T-cell (primary cell): Measurements from ENCODE around the gene NR3C1. TPM values are rescaled to one million over a fixed set of nuclear protein-coding genes. Genes with fewer than 3 reads are reported as not detected.

Source experiments
- ATAC-seq, 4 experiments: fragments of 200-7000 bp in 3 of 4; fragments of 150-1000 bp in 1 of 4; cut with Tn5 transposase; replicated peaks in 1 of 4; 1 replicate in 3 of 4; 2 replicates in 1 of 4; pipeline ENCODE4 v1.10.0; 2021; ENCODE audit warnings: moderate library complexity in 3 of 4, mild to moderate bottlenecking in 2 of 4, moderate number of reproducible peaks in 1 of 4
- CTCF ChIA-PET, 2 donors: fragments of 300-600 bp; sonication (Branson Sonifier 250); formaldehyde crosslinking; loops; one replicate each; lab custom pipeline; 2022; ENCODE audit warnings: antibody characterized with exemption in 2 of 2; lab: Charles Lee
- POLR2A ChIA-PET, 2 donors: fragments of 300-600 bp; sonication (Branson Sonifier 250); formaldehyde crosslinking; loops; one replicate each; lab custom pipeline; 2022; ENCODE audit warnings: antibody characterized with exemption in 2 of 2; lab: Charles Lee
- DNase-seq, 35 experiments: peaks; one replicate each; pipeline versions ENCODE4 v3.0.0 to v3.0.0-alpha.2; 2013 to 2023
- H3K27ac ChIP-seq: one replicate; pipeline ENCODE4 v1.5.1; 2013; ENCODE audit warnings: low read length
- H3K27me3 ChIP-seq, 2 experiments: replicated peaks in 1 of 2; 1 replicate in 1 of 2; 2 replicates in 1 of 2; pipeline versions ENCODE4 v1.6.1 to v1.7.0; 2013; ENCODE audit warnings: low read length in 1 of 2, mixed read lengths in 1 of 2; ENCODE audit not compliant: control insufficient read depth in 2 of 2, insufficient read depth in 2 of 2; ENCODE audit errors: extremely low read depth in 1 of 2
- H3K36me3 ChIP-seq, 2 donors: 1 replicate in 1 of 2; 2 replicates in 1 of 2; pipeline versions ENCODE4 v1.6.1 to v1.7.0; 2013; ENCODE audit warnings: low read length in 1 of 2; ENCODE audit not compliant: control insufficient read depth in 2 of 2, insufficient read depth in 1 of 2; ENCODE audit errors: extremely low read depth in 1 of 2
- H3K4me1 ChIP-seq, 2 experiments: 1 replicate in 1 of 2; 2 replicates in 1 of 2; pipeline versions ENCODE4 v1.6.1 to v1.7.0; 2013; ENCODE audit warnings: low read length in 2 of 2, mixed read lengths in 1 of 2; ENCODE audit not compliant: insufficient read depth in 2 of 2, control insufficient read depth in 1 of 2; ENCODE audit errors: extremely low read depth in 1 of 2
- H3K4me3 ChIP-seq, 2 donors: 1 replicate in 1 of 2; 2 replicates in 1 of 2; pipeline versions ENCODE4 v1.5.1 to v1.7.0; 2013; ENCODE audit warnings: mild to moderate bottlenecking in 2 of 2, low read length in 1 of 2, moderate library complexity in 1 of 2; ENCODE audit not compliant: control insufficient read depth in 1 of 2; ENCODE audit errors: extremely low read depth in 1 of 2
- H3K9me3 ChIP-seq: 2 replicates; pipeline ENCODE4 v1.7.0; 2013
- H3K27ac Mint-ChIP-seq, 2 donors: one replicate each; pipeline ENCODE4 v1.8.0; 2020 to 2021; ENCODE audit warnings: mild to moderate bottlenecking in 2 of 2, mixed read lengths in 2 of 2
- H3K27me3 Mint-ChIP-seq, 2 donors: one replicate each; pipeline ENCODE4 v1.8.0; 2021 to 2022; ENCODE audit warnings: mixed read lengths in 2 of 2
- H3K36me3 Mint-ChIP-seq: one replicate; pipeline ENCODE4 v1.8.0; 2021; ENCODE audit warnings: mixed read lengths
- H3K4me1 Mint-ChIP-seq, 3 donors: one replicate each; pipeline ENCODE4 v1.8.0; 2020 to 2022; ENCODE audit warnings: mixed read lengths in 3 of 3, mild to moderate bottlenecking in 1 of 3
- H3K4me3 Mint-ChIP-seq, 3 donors: one replicate each; pipeline ENCODE4 v1.8.0; 2020 to 2022; ENCODE audit warnings: mild to moderate bottlenecking in 3 of 3, mixed read lengths in 3 of 3, moderate library complexity in 3 of 3
- H3K9me3 Mint-ChIP-seq, 3 donors: one replicate each; pipeline ENCODE4 v1.8.0; 2020 to 2022; ENCODE audit warnings: mixed read lengths in 3 of 3
- WGBS: methylation state at CpG from one replicate; pipeline ENCODE4 v1.1.5; 2013; ENCODE audit warnings: missing lambda C conversion rate; ENCODE audit not compliant: insufficient coverage; 5-methylcytosine and 5-hydroxymethylcytosine counted together
- total RNA-seq, 35 experiments: library from RNA in 6 of 35; stranded (reverse) in 6 of 35; fragments of 120-200 nt in 1 of 35; gene quantifications; one replicate each; pipeline versions ENCODE4 v1.2.1 to v1.2.4 and lab custom pipeline; 2013 to 2026

NR3C1 gene
- total RNA-seq, 5 donors from 2014 or later (not counting 1 experiment from before 2014, with no cell fraction given): 108 to 156 (median 122) TPM

- Mint-ChIP-seq H3K4me3 (no peak overlapping the region), H3K27ac (peak overlapping the region in 1 of 2 donors; percentile 41), H3K4me1 (peaks cover 34 to 56% (median 46%) of the 10 kb centered on the region in 3 donors), H3K27me3 (no peaks in the 10 kb centered on the region), H3K36me3 (peaks cover 45% of the 10 kb centered on the region), H3K9me3 (no peaks in the 10 kb centered on the region)
- H3K9me3 ChIP-seq: no peaks in the 10 kb centered on the region
- no peak for DNase-seq
- POLR2A ChIA-PET: no interaction called here
- peaks cover 0 to 3% of the 10 kb centered on the region in 2 experiments for H3K4me1 ChIP-seq
- H3K27ac ChIP-seq: no peak overlapping the region
- no CpG with 5 or more reads among the region's 1 CpG for WGBS
- no peaks in the 10 kb centered on the region for H3K36me3 ChIP-seq
- H3K4me3 ChIP-seq: no peak overlapping the region
- no peaks in the 10 kb centered on the region for H3K27me3 ChIP-seq
- ATAC-seq: no peak
- CTCF ChIA-PET: no interaction called here
Observed at GRCh38 chr5:143428155-143428554, 24.7 kb upstream of the NR3C1 start.

- H3K27me3 Mint-ChIP-seq: no peaks in the 10 kb centered on the region
- H3K36me3 Mint-ChIP-seq: peaks cover 47% of the 10 kb centered on the region
- CTCF ChIA-PET: interaction anchor here in 1 of 2 donors (1.2 kb wide), 1 partner anchor 9 kb away, joined by 3 read pairs; no protein-coding TSS in a partner anchor
- Histone ChIP-seq H3K4me3 (no peak overlapping the region), H3K27me3 (no peaks in the 10 kb centered on the region), H3K4me1 (no peaks in the 10 kb centered on the region), H3K27ac (no peak overlapping the region), H3K36me3 (no peaks in the 10 kb centered on the region), H3K9me3 (no peaks in the 10 kb centered on the region)
- H3K4me1 Mint-ChIP-seq: peaks cover 26 to 52% (median 38%) of the 10 kb centered on the region in 3 donors
- 72% methylated on average over 3 of the region's 3 CpGs for WGBS
- ATAC-seq (no peak), DNase-seq (no peak)
- H3K27ac Mint-ChIP-seq: peak overlapping the region in 1 of 2 donors; percentile 41
- no peak overlapping the region for H3K4me3 Mint-ChIP-seq
- no peaks in the 10 kb centered on the region for H3K9me3 Mint-ChIP-seq
- POLR2A ChIA-PET: interaction anchor here in 1 of 2 donors (0.5 kb wide), 1 partner anchor 41 kb away, joined by 3 read pairs; no protein-coding TSS in a partner anchor
Observed at GRCh38 chr5:143427122-143427735, 23.7 kb upstream of the NR3C1 start.

- Histone ChIP-seq H3K4me3 (no peak overlapping the region), H3K4me1 (no peaks in the 10 kb centered on the region), H3K27ac (no peak overlapping the region), H3K9me3 (no peaks in the 10 kb centered on the region), H3K27me3 (no peaks in the 10 kb centered on the region), H3K36me3 (no peaks in the 10 kb centered on the region)
- peak overlapping the region in 1 of 2 donors; percentile 21 for H3K27ac Mint-ChIP-seq
- ChIA-PET POLR2A (no interaction called here), CTCF (interaction anchor here in 1 of 2 donors (1.2 kb wide), 1 partner anchor 9 kb away, joined by 3 read pairs; no protein-coding TSS in a partner anchor)
- no peaks in the 10 kb centered on the region for H3K27me3 Mint-ChIP-seq
- no CpG with 5 or more reads among the region's 9 CpGs for WGBS
- no peaks in the 10 kb centered on the region for H3K9me3 Mint-ChIP-seq
- peaks cover 52% of the 10 kb centered on the region for H3K36me3 Mint-ChIP-seq
- H3K4me3 Mint-ChIP-seq: no peak overlapping the region
- no peak for DNase-seq
- peaks cover 19 to 45% (median 31%) of the 10 kb centered on the region in 3 donors for H3K4me1 Mint-ChIP-seq
- ATAC-seq: no peak
Observed at GRCh38 chr5:143426437-143426991, 23.0 kb upstream of the NR3C1 start.

- POLR2A ChIA-PET: no interaction called here
- Mint-ChIP-seq H3K4me3 (no peak overlapping the region), H3K27ac (no peak overlapping the region), H3K4me1 (peaks cover 15 to 40% (median 26%) of the 10 kb centered on the region in 3 donors), H3K36me3 (peaks cover 48% of the 10 kb centered on the region), H3K9me3 (no peaks in the 10 kb centered on the region), H3K27me3 (no peaks in the 10 kb centered on the region)
- 100% methylated on average over 2 of the region's 3 CpGs for WGBS
- Histone ChIP-seq H3K27ac (no peak overlapping the region), H3K4me1 (no peaks in the 10 kb centered on the region), H3K36me3 (no peaks in the 10 kb centered on the region), H3K4me3 (no peak overlapping the region), H3K9me3 (no peaks in the 10 kb centered on the region), H3K27me3 (no peaks in the 10 kb centered on the region)
- DNase-seq (no peak), ATAC-seq (no peak)
- CTCF ChIA-PET: interaction anchor here in 1 of 2 donors (1.2 kb wide), 1 partner anchor 10 kb away, joined by 3 read pairs; no protein-coding TSS in a partner anchor
Observed at GRCh38 chr5:143425835-143426234, 22.3 kb upstream of the NR3C1 start.

- Mint-ChIP-seq H3K27me3 (peaks cover 0 to 2% of the 10 kb centered on the region in 2 donors), H3K4me3 (peak overlapping the region in 1 of 3 donors; percentile 53), H3K9me3 (no peaks in the 10 kb centered on the region), H3K36me3 (peaks cover 13% of the 10 kb centered on the region), H3K4me1 (peaks cover 10 to 42% (median 17%) of the 10 kb centered on the region in 3 donors), H3K27ac (peak overlapping the region in 1 of 2 donors; percentile 65)
- Histone ChIP-seq H3K4me3 (no peak overlapping the region), H3K36me3 (no peaks in the 10 kb centered on the region), H3K27ac (no peak overlapping the region), H3K27me3 (no peaks in the 10 kb centered on the region), H3K9me3 (no peaks in the 10 kb centered on the region), H3K4me1 (no peaks in the 10 kb centered on the region)
- no CpG with 5 or more reads among the region's 2 CpGs for WGBS
- CTCF ChIA-PET: no interaction called here
- POLR2A ChIA-PET: no interaction called here
- DNase-seq: no peak
- no peak for ATAC-seq
Observed at GRCh38 chr5:143418140-143418866, 14.8 kb upstream of the NR3C1 start.

GRCh38 chr5:143417503-143418139 is 14.1 kb upstream of the NR3C1 start:
- Mint-ChIP-seq H3K36me3 (peaks cover 10% of the 10 kb centered on the region), H3K9me3 (no peaks in the 10 kb centered on the region), H3K27me3 (peaks cover 0 to 2% of the 10 kb centered on the region in 2 donors), H3K4me1 (peaks cover 10 to 42% (median 20%) of the 10 kb centered on the region in 3 donors), H3K4me3 (no peak overlapping the region), H3K27ac (peak overlapping the region in 1 of 2 donors; percentile 32)
- no CpG with 5 or more reads among the region's 4 CpGs for WGBS
- CTCF ChIA-PET: no interaction called here
- Histone ChIP-seq H3K4me3 (no peak overlapping the region), H3K4me1 (no peaks in the 10 kb centered on the region), H3K27me3 (no peaks in the 10 kb centered on the region), H3K9me3 (no peaks in the 10 kb centered on the region), H3K27ac (no peak overlapping the region), H3K36me3 (no peaks in the 10 kb centered on the region)
- DNase-seq: no peak
- POLR2A ChIA-PET: no interaction called here
- ATAC-seq: no peak
